ENCODE measurements around the gene IFIH1.

DNA sequence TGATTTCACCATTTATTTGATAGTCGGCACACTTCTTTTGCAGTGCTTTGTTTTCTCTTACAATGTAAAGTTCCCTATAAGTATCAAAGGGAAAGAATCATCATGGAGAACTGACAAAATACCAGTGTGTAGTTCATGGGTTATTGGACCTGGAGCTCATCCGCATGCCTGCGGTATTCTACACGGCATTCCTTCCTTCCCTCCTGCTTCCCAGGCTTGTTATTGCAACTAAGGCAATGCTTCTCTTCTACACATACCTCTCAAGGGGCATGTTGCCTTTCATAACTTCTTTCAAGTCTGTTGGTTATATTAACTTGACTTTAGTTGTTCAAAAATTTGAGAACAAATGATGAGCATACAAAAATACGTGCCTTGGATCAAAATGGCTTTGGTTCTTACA lies 51.0 kb downstream of the IFIH1 start:
- TF ChIP-seq, protein P1, sequence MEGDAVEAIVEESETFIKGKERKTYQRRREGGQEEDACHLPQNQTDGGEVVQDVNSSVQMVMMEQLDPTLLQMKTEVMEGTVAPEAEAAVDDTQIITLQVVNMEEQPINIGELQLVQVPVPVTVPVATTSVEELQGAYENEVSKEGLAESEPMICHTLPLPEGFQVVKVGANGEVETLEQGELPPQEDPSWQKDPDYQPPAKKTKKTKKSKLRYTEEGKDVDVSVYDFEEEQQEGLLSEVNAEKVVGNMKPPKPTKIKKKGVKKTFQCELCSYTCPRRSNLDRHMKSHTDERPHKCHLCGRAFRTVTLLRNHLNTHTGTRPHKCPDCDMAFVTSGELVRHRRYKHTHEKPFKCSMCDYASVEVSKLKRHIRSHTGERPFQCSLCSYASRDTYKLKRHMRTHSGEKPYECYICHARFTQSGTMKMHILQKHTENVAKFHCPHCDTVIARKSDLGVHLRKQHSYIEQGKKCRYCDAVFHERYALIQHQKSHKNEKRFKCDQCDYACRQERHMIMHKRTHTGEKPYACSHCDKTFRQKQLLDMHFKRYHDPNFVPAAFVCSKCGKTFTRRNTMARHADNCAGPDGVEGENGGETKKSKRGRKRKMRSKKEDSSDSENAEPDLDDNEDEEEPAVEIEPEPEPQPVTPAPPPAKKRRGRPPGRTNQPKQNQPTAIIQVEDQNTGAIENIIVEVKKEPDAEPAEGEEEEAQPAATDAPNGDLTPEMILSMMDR (IDR thresholded peaks at IDR 0.05; ENCODE audit: low read length) = no peak
- no peak for TF ChIP-seq EZH2 (optimal IDR thresholded peaks at IDR 0.05; ENCODE audit: low read depth, low read length)
